ENCODE measurements around the gene DNAJB4. TPM values are rescaled to one million over a fixed set of nuclear protein-coding genes. Genes with fewer than 3 reads are reported as not detected.

DNAJB4 gene
- total and polyA plus RNA-seq, 2 of the 13 experiments (the other 11 are each of a cell fraction or from before 2014, with no cell fraction given), result 4.4 to 18.6 TPM

- TF ChIP-seq ZHX2 (IDR thresholded peaks at IDR 0.05; ENCODE audit: low read depth), result 0 out of 2 replicates have a peak, but pooled peaks have one; percentile 38
- no peak for TF ChIP-seq ZHX2 (CRISPR knock-in tag; IDR thresholded peaks at IDR 0.05; ENCODE audit: borderline replicate concordance)
- TF ChIP-seq ZBTB49 (CRISPR knock-in tag; IDR thresholded peaks at IDR 0.05; ENCODE audit: borderline replicate concordance), result no peak
- TF ChIP-seq YY1 (IDR thresholded peaks at IDR 0.05; ENCODE audit: insufficient read depth, insufficient replicate concordance, low read depth, low read length), result peak; percentile 70
- TF ChIP-seq NFYB (CRISPR knock-in tag; IDR thresholded peaks at IDR 0.05), result peak; percentile 62
- no peak for TF ChIP-seq CHD4 (IDR thresholded peaks at IDR 0.05; ENCODE audit: borderline replicate concordance, low read length)
- no peak for TF ChIP-seq CBFB (CRISPR knock-in tag; IDR thresholded peaks at IDR 0.05)
- no peak for TF ChIP-seq TOE1 (CRISPR knock-in tag; IDR thresholded peaks at IDR 0.05)
- TF ChIP-seq ZNF770 (CRISPR knock-in tag; IDR thresholded peaks at IDR 0.05), result peak; percentile 73
- TF ChIP-seq FOXP1 (IDR thresholded peaks at IDR 0.05), result no peak
- TF ChIP-seq FOXP1 (CRISPR knock-in tag; IDR thresholded peaks at IDR 0.05), result no peak
- no peak for TF ChIP-seq ZNF121 (CRISPR knock-in tag; IDR thresholded peaks at IDR 0.05)
- peak; percentile 77 for TF ChIP-seq MED1 (CRISPR knock-in tag; IDR thresholded peaks at IDR 0.05)
- TF ChIP-seq XRCC5 (optimal IDR thresholded peaks at IDR 0.05; ENCODE audit: low read length), result peak; percentile 40
- peak; percentile 8; the same call in 1 of the 2 replicates for TF ChIP-seq ZNF616 (CRISPR knock-in tag; IDR thresholded peaks at IDR 0.05; ENCODE audit: low read depth)
- TF ChIP-seq TCF7L2 (IDR thresholded peaks at IDR 0.05; ENCODE audit: low read depth, low read length), result no peak
- peak; percentile 95 for TF ChIP-seq HNF4G (IDR thresholded peaks at IDR 0.05; ENCODE audit: borderline replicate concordance, low read depth, low read length)
- TF ChIP-seq HNF4G (CRISPR knock-in tag; IDR thresholded peaks at IDR 0.05; ENCODE audit: borderline replicate concordance, low read depth), result peak; percentile 86
- peak; percentile 84; the same call in 1 of the 2 replicates for TF ChIP-seq ZNF563 (CRISPR knock-in tag; IDR thresholded peaks at IDR 0.05)
Measured at GRCh38 chr1:78045926-78046778, 41.4 kb downstream of the DNAJB4 start, which contains the start of gene GIPC2 (continued).
